ENCODE data around the gene C10orf90.
"Not testable (repeated sequence)": the region's sequence is repeated elsewhere in the genome, so short reads cannot be mapped to it uniquely, and the experiment has no call there.

C10orf90 gene

DNA sequence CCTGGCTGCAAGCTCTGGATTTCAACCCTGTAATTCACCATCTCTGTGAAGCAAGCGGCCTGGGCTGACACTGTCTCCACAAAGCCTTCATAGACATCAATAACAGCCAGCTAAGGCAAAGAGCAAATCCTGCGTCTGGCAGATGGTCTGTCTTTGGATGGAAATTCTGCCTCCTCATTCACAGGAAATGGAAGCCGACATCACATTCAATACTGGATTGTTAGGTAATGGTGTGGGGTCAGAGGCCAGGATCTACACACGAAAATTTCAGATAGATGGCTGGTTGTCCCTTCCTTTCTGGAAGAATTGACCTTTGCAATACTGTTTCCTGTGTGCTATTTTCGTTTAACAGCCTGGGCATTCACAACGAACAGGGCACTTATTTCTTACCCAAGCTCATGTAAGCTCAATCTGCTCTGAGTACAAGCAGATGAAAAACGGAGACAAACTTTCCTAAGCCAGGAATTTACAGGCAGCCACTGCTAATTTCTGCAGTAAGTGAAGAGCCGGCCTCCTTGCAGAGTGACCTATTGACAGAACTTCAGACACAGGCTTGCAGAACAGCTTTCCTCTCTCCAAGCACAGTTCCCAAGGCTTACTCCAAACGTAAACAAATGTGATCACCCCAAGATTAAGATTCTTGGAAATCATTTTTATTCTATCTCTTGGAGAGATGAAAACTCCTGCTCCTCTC lies 279.2 kb downstream of the C10orf90 start:
- no peak for DNase-seq (ENCODE audit: low read depth in 2 of 2)

DNA sequence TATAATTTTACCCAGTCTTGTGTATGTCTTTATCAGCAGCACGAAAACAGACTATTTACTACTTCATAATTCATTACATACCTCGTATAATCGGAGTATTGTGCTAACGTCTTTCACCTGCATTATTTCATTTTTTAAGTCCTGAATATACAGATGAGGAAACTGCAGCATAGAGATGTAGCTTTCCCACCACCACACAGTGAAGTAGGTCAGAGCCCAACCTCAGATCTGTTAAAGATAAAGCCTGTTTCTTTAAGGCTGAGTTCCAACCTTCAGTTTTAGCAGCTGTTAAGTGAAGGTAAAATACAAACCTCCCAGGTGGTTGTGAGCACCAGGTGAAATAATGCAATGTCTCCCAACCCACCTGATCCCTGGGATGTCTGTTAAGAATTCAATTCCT lies 280.2 kb downstream of the C10orf90 start:
- DNase-seq (ENCODE audit: low read depth in 2 of 2), result no peak

DNA sequence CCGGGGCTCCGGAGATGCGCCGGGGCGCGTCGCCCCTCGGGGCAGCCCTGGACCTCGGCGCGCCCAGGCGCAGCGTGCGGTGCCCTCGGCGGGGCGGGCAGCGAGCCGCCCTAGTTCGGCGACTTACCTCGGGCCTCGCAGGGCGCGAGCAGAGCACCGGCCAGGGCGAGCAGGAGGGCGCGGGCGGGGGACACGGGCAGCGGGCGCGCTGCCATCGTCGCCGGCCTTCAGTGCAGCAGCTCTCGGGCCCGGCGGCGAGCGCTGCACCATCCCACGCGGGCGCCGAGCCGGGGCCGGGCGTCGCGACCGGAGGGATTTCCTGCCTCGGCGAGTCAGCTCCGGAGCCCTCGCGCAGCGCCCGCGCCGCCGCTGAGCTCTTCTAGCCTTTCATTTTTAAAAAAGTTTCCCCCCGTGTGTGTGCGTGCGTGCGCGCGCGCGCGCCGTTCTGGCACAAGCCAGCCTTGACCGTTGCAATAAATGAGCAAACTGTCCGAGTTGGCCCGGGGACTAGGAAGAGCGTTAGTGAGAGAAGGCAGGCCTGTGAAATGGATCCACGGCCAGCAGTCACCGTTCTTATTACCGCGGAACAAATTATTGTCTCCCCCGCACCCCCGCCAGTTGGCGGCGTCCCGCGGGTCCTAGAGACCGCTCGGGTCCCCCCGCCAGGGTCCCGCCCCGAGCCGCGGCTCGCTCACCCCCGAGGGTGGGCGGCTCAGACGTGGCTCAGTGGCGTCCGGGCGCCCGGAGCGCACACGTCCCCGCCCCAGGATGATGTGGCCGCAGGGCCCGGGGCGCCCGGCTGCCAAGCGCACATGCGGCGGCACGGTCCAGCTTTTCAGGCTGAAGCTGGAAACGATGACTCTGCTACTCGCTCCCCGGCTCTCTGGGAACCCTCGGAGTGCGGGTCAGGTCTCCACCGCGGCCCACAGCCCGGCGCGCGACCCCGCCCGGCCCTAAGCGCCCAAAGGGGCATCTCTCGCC lies 282.3 kb downstream of the C10orf90 start, which contains the start of gene ADAM12:
ADAM12 (minus strand) TSS at position 547 of the 981 bp plus-strand sequence; CDS start at position 215, 332 bp downstream.
- no peak for DNase-seq (ENCODE audit: low read depth in 2 of 2)

DNA sequence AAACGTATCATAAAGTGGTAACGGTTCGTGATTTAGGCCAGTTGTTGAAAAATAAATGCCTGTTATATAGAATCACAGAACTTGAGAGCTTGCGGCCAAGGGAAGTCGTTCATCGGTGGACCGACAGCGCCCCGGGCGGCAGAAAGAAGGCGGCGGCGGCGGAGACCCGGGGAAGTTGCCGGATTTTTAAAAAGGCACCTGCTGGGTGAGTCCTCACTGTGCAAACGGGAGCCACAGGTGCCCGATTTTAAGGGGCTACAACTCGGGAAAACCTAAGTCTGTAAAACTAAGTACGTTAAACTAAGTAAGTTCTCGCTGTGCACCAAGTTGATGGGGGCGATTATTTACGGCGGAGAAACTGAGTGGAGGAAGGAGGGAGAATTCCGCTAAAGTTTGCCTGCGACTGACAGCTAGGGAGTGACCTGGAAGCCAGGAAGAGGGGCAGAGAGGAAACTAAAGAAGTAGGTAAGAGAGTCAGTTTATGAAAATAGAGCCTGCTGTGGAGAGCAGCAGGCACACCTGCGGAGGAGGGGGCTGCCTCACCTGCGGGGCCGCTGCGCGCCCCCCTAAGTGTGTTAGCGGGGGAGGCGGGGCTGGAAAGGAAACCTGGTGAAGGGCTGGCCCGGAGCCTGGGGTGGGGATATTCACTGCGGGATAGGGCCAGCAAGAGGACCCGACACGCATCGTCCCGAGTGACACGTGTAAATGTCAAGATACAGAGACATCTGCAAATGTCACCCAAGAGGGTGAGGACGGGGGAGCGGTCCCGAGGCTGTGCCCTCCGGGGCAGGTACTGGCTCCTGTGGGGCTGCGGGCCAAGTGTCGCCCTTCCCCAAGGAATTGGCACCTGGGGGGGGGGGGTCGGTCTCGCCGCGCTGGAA lies 283.2 kb downstream of the C10orf90 start:
- no peak for DNase-seq (ENCODE audit: low read depth in 2 of 2)

DNA sequence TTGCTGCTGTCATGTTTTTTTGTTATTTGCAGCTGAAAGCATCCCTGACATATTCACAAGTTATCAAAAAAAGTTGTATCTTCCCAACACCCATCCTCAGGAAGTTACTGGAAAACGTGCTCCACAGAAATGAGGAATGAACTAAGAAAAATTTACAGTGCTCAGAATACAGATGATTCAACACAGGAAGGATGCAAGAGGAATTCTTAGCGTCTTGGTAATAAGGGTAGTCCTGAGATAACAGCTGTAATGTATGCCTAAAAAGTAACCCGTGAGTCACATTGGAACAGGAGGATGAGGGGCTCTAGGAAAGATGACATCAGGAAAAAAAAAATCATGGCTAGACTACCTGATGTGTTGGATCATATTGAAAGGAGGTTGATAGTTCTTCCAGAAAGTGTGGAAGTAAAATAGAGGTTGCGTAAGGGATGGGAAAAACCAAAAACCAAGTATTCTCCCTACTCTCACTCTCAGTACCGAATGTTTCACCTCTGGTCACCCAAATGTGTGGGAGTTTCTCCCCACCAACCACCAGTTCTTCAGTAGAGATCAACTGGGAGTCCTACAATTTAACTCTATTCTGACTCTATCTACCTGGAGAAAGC lies 286.1 kb downstream of the C10orf90 start:
- DNase-seq (ENCODE audit: low read depth in 2 of 2), result no peak

DNA sequence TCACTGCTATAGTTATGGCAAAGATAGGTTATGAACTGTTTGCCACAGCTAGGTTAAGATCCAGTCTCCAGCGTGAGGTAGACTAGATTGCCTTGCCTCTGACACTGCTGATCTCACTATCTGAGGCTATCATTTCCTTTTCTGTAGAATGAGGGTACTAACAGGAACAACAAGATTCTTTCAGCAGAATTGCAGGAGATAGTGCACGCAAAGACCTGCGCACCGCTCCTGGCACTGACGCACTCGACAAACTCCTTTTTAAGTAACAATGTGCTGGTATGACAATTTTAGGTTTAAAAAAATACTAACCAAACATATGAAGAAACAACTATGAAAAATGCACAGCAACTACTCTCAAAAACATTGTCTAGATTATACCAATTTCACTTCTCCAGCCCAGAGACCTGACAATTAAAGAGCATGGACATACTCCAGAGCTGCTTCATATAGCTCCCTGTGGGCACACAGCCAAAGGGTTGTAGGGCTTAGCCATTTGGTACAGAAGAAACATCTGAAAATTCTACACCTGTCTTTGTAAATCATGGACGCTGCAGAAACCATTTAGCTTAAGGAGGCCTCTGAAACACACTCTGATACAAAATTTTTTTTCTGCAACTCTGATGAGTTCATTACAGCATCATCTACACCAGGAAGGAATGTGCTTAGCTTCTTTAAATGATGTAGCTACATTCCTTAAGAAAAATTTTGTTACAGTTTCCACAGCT lies 290.0 kb downstream of the C10orf90 start:
- no peak for DNase-seq (ENCODE audit: low read depth in 2 of 2)

DNA sequence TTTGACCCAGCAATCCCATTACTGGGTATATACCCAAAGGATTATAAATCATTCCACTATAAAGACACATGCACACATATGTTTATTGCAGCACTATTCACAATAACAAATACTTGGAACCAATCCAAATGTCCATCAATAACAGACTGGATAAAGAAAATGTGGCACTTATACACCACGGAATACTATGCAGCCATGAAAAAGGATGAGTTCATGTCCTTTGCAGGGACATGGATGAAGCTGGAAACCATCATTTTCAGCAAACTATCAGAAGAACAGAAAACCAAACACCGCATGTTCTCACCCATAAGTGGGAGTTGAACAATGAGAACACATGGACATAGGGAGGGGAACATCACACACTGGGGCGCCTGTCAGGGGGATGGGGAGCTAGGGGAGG lies 291.3 kb downstream of the C10orf90 start:
- DNase-seq (ENCODE audit: low read depth in 2 of 2), result not testable (repeated sequence)

DNA sequence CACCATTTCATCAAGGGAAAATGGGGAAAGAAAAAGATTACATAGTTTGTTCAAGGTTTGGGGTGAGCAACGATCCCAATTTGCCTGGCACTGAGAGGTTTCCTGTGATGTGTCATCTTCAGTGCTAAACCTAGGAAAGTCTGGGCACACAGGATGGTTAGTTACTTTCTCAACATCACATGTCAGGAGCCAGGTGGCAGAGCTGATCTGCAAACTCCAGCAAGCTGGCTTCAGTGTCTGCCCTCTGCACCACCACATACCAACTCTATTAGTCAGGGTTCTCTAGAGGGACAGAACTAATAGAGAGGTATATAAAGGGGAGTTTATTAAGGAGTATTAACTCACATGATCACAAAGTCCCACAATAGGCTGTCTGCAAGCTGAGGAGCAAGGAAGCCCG lies 293.5 kb downstream of the C10orf90 start:
- no peak for DNase-seq (ENCODE audit: low read depth in 2 of 2)

DNA sequence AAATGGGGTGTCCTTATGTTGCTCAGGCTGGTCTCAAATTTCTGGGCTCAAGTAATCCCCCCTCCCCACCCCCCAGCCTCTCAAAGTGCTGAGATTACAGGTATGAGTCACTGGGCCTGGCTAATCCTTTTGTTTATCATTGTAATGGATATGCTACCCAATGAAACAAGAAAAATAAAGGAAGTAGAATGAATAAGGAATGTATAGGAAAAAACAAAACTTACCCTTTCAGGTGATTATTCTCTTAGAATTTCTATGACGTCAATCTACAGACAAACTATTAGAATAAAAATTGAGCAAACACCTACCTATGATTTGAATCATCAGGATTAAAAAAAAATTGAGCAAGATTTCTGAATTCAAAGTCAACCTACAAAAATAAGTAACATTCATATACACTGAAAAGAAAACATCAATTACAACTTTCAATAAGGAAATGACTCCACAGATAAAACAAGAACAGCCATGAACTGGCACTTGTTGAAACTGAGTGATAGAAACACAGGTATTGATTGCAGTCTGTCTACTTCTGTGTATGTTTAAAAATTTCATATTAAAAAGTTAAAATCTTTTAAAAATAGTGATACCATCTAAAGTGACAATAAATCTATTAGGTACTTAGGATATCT lies 294.5 kb downstream of the C10orf90 start:
- no peak for DNase-seq (ENCODE audit: low read depth in 2 of 2)

DNA sequence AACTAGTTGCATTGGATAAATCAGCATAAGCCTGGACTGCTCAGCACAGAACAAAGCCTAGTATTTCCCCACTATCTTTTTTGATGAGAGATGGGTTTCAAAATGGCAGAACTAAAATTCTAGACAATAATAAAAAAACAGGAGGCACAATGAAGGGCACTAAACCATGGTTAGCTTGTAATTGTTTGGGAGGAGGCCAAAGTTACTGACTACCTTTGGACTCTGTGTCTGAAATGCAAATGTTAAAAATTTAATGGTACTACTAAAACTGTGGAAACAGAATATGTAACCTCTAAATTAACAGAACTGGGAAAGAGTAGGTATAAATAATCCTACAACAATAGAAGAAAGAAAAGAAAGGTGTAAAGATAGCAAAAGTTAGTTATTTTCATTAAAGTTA lies 295.2 kb downstream of the C10orf90 start:
- DNase-seq (ENCODE audit: low read depth in 2 of 2), result no peak
